ENCODE measurements around the gene ASB15. TPM values are rescaled to one million over a fixed set of nuclear protein-coding genes. Genes with fewer than 3 reads are reported as not detected.
A peak's percentile ranks its signal among the peaks of the same experiment; 100 is the strongest.

Gene ASB15
- total RNA-seq, 1 donor from 2014 or later, result not detected

DNA sequence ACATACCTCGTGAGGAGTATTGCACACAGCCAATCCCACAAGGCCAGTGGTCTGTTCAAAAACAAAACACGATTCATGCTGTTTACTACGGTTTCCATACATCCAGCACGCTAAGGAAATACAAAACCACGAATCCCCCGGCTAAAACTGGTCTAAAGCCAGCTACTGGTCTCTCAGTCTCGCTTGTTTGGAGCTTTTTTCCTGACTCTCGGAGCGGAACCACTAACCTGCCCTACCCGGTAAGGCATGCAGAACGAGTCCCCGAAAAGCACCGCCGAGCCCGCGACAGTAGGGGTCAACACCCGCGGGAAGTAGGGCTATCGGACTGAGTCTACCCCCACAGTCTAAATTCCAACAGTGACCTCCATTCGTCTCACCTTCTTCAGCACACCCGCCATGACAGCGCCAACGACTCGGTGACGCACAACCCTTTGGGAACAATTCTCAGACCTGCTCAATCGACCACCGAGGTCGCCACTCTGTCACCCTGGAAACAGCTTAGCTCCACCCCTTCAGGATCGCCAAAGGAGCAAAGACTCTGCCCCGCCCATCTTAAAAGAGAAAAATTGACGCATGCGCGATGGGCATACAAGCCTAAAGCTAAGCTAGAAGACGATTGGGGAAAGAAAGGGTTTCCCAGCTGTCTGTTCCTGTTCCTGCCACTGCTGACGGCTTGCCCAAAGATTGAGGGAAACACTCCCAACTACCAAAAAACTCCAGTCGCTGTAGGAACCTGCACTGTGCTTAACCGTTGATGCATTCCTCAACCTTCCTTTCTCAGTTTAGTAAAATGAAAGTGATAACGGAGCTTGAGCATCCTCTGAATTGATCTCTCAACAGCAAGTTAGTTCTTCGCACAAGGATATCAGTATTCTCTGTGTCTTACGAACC, 44.0 kb upstream of the ASB15 start, which contains the start of gene NDUFA5:
NDUFA5 (minus strand) TSS at position 421 of the 891 bp plus-strand sequence; CDS start at position 398, 23 bp downstream.
- Mint-ChIP-seq H3K4me3 (ENCODE audit: unreplicated experiment) (no peak within 1 kb of the TSS), H3K4me1 (ENCODE audit: unreplicated experiment) (no peaks in the 10 kb centered on the region), H3K27me3 (ENCODE audit: unreplicated experiment) (no peaks in the 10 kb centered on the region), H3K9me3 (ENCODE audit: unreplicated experiment) (no peaks in the 10 kb centered on the region), H3K36me3 (ENCODE audit: low read depth, unreplicated experiment) (peaks cover 8% of the 10 kb centered on the region), H3K27ac (ENCODE audit: unreplicated experiment) (no peak within 1 kb of the TSS)
- TF ChIP-seq, protein P1, sequence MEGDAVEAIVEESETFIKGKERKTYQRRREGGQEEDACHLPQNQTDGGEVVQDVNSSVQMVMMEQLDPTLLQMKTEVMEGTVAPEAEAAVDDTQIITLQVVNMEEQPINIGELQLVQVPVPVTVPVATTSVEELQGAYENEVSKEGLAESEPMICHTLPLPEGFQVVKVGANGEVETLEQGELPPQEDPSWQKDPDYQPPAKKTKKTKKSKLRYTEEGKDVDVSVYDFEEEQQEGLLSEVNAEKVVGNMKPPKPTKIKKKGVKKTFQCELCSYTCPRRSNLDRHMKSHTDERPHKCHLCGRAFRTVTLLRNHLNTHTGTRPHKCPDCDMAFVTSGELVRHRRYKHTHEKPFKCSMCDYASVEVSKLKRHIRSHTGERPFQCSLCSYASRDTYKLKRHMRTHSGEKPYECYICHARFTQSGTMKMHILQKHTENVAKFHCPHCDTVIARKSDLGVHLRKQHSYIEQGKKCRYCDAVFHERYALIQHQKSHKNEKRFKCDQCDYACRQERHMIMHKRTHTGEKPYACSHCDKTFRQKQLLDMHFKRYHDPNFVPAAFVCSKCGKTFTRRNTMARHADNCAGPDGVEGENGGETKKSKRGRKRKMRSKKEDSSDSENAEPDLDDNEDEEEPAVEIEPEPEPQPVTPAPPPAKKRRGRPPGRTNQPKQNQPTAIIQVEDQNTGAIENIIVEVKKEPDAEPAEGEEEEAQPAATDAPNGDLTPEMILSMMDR (IDR thresholded peaks at IDR 0.05; ENCODE audit: unreplicated experiment), result no peak
- peak; percentile 95 for DNase-seq (ENCODE audit: low spot score)

DNA sequence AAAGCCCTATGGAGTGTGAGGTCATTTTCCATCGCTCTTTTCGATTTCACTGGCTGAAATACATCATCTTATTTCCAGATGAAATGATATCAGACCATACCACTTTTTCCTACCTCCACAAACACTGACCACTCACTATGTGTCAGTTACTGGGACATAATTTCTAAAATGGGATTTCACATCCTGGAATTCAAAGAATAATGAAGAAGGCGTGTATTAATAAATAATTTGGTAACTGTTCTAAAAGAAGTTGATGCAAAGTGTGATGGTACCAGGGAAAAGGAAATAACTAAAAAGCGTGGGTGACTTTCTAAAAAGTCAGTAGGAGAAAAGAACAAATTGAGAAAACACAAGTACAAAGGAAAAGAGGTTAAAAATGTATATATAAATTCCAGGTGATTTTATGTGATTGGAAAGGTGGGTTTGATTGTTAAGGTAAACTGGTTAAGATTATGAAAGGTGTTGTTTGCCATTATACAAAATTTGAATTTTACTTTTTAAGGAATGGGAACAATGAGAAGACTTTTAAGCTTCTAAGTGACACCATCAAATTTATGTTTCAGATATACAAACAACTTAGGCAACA, 43.2 kb upstream of the ASB15 start:
- TF ChIP-seq, protein P1 (IDR thresholded peaks at IDR 0.05; ENCODE audit: unreplicated experiment), result no peak
- no peaks in the 10 kb centered on the region for H3K9me3 Mint-ChIP-seq (ENCODE audit: unreplicated experiment)
- H3K36me3 Mint-ChIP-seq (ENCODE audit: low read depth, unreplicated experiment), result peaks cover under 1% of the 10 kb centered on the region
- H3K4me1 Mint-ChIP-seq (ENCODE audit: unreplicated experiment), result no peaks in the 10 kb centered on the region
- no peak overlapping the region for H3K4me3 Mint-ChIP-seq (ENCODE audit: unreplicated experiment)
- DNase-seq (ENCODE audit: low spot score), result no peak
- no peak overlapping the region for H3K27ac Mint-ChIP-seq (ENCODE audit: unreplicated experiment)
- no peaks in the 10 kb centered on the region for H3K27me3 Mint-ChIP-seq (ENCODE audit: unreplicated experiment)

DNA sequence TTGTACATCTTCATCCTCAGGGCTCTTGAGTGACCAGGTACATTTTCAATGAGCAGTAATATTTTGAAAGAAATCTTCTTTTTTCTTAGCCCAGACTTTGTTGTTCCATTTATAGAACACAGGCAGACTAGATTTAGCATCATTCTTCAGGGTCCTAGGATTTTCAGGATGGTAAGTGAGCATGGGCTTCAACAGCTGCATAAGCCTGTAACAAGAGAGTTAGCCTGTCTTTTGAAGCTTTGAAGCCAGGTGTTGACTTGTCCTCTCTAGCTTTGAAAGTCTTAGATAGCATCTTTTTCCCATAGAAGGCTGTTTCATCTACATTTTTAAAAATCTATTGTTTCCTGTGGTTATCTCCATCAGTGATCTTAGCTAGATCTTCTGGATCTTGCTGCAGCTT, 39.5 kb upstream of the ASB15 start:
- TF ChIP-seq, protein P1 (IDR thresholded peaks at IDR 0.05; ENCODE audit: unreplicated experiment), result no peak
- Mint-ChIP-seq H3K4me3 (ENCODE audit: unreplicated experiment) (no peak overlapping the region), H3K4me1 (ENCODE audit: unreplicated experiment) (no peaks in the 10 kb centered on the region), H3K9me3 (ENCODE audit: unreplicated experiment) (no peaks in the 10 kb centered on the region), H3K27me3 (ENCODE audit: unreplicated experiment) (no peaks in the 10 kb centered on the region), H3K27ac (ENCODE audit: unreplicated experiment) (no peak overlapping the region), H3K36me3 (ENCODE audit: low read depth, unreplicated experiment) (no peaks in the 10 kb centered on the region)
- DNase-seq (ENCODE audit: low spot score), result no peak

DNA sequence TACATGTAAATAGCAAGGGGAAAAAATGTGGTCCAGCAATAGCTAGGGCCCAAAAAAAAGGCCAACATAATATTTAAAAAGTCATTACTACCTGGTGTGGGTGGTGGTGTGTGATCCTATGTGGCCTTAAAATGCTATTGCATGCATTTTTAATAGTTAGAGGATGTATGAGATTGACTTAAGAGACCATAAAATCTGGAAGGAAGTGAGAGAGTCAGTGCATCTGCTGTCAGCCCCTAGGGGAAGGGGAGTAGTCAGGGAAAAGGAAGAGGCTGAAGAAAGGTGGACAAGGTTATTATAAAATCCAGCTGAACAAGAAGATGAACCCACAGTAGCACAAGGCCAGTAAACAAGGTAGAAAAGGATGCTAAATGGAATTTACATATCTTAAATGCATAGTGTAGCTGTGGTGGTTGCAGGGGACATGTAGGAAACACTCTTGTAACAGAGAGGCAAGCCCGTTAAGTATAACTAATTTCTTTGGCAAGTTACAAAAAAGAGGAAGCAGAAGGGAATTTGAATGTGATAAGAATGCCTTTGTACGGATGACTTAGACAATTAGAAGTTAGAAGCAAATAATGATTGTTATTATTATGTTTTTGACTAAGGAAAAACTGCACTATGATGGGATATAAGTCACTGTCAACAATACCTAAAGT, 32.1 kb upstream of the ASB15 start:
- H3K4me3 Mint-ChIP-seq (ENCODE audit: unreplicated experiment), result no peak overlapping the region
- H3K4me1 Mint-ChIP-seq (ENCODE audit: unreplicated experiment), result peaks cover 5% of the 10 kb centered on the region
- no peaks in the 10 kb centered on the region for H3K27me3 Mint-ChIP-seq (ENCODE audit: unreplicated experiment)
- TF ChIP-seq, protein P1 (IDR thresholded peaks at IDR 0.05; ENCODE audit: unreplicated experiment), result no peak
- no peaks in the 10 kb centered on the region for H3K36me3 Mint-ChIP-seq (ENCODE audit: low read depth, unreplicated experiment)
- no peaks in the 10 kb centered on the region for H3K9me3 Mint-ChIP-seq (ENCODE audit: unreplicated experiment)
- no peak for DNase-seq (ENCODE audit: low spot score)
- peak overlapping the region; percentile 15 for H3K27ac Mint-ChIP-seq (ENCODE audit: unreplicated experiment)
